GM21528 (cell line): ENCODE results near the gene ADAM19.
"Not testable (repeated sequence)": the region's sequence is repeated elsewhere in the genome, so short reads cannot be mapped to it uniquely, and the experiment has no call there.

ENCODE experiments used
- ATAC-seq: cut with Tn5 transposase; IDR thresholded peaks from one replicate; pipeline ENCODE4 v1.9.1; 2021; ENCODE audit warnings: mild to moderate bottlenecking, moderate library complexity; ENCODE audit not compliant: unreplicated experiment, low FRiP score

Gene ADAM19

GRCh38 chr5:157496864-157497263 is 78.7 kb downstream of the ADAM19 start:
- no peak for ATAC-seq

GRCh38 chr5:157494178-157494832 is 81.3 kb downstream of the ADAM19 start:
- ATAC-seq, result no peak

GRCh38 chr5:157492886-157493285 is 82.7 kb downstream of the ADAM19 start:
- ATAC-seq, result no peak

- no peak for ATAC-seq
Measured at GRCh38 chr5:157491471-157491995, 84.0 kb downstream of the ADAM19 start.

DNA sequence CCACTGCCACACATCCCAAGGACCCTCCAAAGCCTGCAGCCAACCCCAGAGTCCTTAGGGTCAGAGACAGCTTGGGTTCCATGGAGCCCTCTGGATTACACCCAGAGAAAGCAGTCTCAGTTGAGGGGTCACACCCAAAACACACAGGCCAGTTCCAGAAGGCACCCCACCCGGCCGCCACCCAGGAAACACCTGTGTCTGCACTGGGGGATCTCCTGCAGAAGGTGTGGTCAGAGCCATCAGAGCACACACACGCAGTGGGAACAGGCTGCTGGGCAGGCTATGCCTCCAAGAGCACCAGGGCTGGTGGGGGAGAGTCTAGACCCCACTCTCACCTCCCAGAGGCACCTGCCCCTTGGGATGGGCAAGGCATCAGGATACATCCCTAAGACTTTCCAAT is 88.2 kb downstream of the ADAM19 start:
- ATAC-seq, result peak; percentile 60

DNA sequence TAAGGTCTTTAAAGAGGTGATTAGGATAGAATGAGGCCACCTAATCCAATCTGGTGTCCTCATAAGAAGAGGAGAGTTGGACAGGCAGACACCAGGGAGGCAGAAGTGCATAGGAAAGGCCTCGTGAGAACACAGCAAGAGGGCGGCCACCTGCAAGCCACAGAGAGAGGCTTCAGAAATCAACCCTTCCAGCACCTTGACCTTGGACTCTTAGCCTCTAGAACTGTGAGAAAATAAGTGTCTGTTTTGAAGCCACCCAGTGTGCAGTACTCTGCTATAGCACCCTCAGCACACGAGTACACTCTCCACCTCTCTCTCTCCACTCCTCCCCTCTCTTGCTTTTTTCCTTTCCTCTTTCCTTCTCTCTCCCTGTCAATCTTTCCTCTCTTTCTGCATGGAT is 88.7 kb downstream of the ADAM19 start:
- ATAC-seq, result peak; percentile 35

DNA sequence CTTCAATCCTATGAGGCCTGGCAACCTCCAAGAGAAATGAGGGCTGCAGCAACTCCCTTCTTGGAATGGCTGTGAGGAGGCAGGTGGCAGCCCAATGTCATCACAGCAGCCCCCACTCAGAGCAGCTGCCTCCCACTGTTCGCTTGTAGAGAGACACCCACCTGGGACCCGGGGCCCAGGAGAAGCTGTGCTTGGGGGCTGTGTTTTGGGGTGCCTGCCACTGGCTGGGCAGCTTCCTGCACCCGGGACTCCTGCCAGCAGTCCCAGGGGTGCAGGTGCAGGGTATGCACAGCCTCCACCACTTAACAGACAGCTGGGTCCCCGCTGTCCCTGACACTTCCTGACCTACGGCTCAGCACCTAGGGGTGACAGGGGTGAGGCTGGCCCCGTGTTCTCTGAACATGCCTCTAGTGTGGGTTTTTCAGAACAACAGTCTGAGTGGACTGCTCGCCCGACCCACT is 89.3 kb downstream of the ADAM19 start:
- peak; percentile 60 for ATAC-seq

DNA sequence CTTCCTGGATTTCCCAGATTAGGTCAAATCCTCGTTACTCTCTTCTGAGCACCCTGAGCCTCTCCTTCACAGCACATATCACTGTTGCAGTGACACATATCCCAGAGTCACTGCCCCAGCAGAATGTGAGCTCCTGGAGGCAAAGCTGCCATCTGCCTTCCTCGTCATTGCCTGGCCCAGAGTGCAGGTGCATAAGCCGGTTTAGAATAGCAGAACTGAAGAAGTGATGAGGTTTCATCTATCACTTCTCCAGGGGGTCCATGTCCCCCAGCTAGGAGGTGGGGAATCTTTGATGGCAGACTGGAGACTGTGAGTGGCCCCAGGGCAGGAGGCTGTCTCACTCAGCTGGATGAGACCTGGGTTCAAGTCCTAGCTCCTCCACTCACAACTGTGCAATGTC is 89.8 kb downstream of the ADAM19 start:
- peak; percentile 41 for ATAC-seq

DNA sequence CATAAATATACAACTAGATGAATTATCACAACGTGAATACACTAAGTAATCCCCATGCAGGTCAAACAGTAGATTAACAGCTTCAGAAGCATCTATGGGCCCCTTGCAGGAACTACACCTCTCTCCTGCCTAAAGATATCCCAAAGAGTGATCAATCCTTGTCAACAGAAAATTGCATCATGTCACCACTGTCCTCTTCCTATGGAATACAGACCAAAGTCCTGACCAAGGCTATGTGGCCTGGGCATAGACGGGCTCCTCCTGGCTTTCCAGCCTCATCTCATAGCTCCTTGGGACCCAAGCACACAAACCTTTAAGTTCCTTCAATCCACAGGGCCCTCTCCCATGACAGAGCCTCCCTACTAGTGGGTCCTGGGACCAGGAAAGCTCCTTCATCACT is 90.2 kb downstream of the ADAM19 start:
- ATAC-seq, result no peak

DNA sequence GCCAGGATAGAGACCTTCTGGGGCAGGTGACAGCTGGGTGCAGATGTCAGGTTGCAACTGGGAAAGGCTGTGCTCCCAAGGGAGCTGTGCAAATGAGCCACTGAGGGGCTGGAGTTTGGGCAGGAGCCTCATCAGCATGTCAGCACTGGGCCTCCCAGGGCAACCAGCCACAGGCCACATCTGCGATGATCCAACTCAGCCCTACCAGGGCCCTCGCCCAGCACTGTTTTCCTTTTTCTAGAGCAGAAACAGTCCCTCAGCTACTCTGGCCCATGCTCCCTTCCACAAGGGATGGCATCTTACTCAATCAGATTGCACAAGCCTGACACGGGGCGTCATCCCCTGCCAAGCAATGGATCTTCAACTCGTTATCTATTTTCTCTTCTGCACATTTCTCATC is 90.8 kb downstream of the ADAM19 start:
- ATAC-seq, result no peak

- not testable (repeated sequence) for ATAC-seq
Measured at GRCh38 chr5:157482702-157483101, 92.9 kb downstream of the ADAM19 start.

- no peak for ATAC-seq
Measured at GRCh38 chr5:157481666-157482065, 93.9 kb downstream of the ADAM19 start.

- no peak for ATAC-seq
Measured at GRCh38 chr5:157481265-157481664, 94.3 kb downstream of the ADAM19 start.

- ATAC-seq, result no peak
Measured at GRCh38 chr5:157479612-157480510, 95.7 kb downstream of the ADAM19 start.

GRCh38 chr5:157479166-157479565 is 96.4 kb downstream of the ADAM19 start:
- ATAC-seq, result no peak

DNA sequence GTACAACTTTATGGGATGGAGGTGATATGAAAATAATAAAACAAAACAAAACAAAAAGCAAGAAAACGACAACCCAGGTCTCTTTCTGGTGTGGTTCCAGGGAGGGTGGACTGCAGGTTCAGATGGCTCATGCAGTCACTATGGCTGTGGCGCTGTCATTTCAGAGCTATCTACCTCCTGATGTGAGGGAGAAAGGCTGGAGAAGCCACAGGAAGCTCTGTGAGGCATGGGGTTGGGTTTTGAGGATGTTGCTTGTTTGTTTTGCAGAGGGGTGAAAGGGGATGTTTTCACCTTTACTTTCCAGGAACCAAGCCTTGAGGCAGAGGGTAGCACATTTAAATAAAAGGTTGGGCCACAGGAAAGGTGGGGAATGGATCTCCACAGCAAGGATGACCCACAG is 96.8 kb downstream of the ADAM19 start:
- ATAC-seq, result no peak

- no peak for ATAC-seq
Measured at GRCh38 chr5:157477814-157478494, 97.6 kb downstream of the ADAM19 start.

DNA sequence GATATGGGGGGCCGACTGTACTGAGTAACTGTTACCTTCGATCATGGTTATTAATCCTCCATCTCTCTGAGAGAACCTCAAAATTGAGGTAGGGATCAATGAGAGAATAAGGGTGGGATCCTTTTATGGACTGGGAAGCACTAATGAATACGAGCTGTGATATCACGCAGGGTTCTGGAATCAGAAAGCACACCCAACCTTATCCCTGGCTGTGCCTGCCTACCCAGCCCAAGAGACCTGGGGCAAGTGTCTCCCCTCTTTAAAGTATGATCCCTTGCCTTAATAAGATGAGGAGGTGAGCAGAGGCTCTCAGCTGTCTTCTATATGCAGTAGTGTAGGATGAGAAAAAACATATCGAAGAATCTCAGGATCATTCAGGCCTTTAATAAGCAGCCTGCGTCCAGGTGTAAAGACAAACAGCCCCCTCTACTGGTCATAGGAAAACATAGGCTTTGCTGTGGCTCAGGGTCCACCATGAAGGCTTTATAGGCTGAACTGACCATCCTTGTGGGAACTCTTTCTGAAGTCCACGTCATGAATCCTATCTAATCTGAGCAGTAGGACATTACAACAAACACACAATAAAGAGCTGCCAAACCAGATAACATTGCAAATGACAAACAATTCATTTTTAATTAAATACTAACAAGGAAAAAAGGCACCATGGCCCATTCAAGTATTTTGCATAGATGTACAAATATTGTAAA is 98.7 kb downstream of the ADAM19 start:
- ATAC-seq, result no peak

GRCh38 chr5:157475432-157475831 is 100.1 kb downstream of the ADAM19 start:
- no peak for ATAC-seq
